ENCODE results near the gene ITPRIP. TPM values are rescaled to one million over a fixed set of nuclear protein-coding genes. Genes with fewer than 3 reads are reported as not detected.

The ITPRIP gene
- total RNA-seq, 1 experiment from 2014 or later: 12.0 TPM

DNA sequence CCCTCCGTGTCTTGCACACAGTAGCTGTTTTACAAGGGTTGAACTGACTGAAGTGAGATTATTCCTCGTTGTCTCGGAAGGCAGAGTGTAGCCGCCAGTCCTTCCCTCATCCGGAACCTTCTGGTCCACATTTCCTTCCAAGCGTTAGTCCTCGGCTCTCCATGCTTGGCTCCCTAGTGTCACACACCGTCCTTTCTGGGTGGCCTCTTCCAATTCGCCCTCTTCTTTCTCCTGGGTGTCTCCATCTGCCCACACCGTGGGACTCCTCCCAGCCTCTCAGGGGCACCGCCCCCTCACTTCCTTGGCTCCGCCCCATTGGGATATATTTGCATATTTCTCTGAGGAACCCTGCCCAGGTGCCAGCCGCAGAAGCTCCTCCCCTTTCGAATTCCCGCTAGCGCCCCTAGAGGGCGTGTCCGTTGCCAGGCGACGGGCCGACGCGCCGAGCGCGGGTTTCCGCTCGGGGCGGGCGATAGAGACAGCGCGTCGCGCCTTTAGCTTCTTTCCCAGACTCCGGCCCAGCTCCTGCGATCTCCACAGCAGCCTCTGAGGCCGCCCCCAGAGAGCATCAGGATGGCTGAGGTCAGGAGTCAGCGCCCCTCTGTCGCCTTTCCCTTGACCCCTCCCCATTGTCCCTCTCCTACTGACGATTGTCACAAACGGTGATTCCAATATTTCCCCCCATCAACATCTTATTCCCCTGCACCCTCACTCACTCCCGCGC lies 15.2 kb upstream of the ITPRIP start, which contains the start of gene CFAP58:
Gene CFAP58, plus strand, starts transcription at position 509 of the 724 bp plus-strand sequence. Its CDS starts 65 bp downstream, at position 574.
- Histone ChIP-seq H2AFZ (ENCODE audit: low read depth, low read length, poor library complexity, severe bottlenecking) (peak within 1 kb of the TSS; percentile 86), H3K4me1 (ENCODE audit: control insufficient read depth in 1 of 2, insufficient read depth in 2 of 2, low read length in 2 of 2) (peaks cover 7 to 33% of the 10 kb centered on the region in 2 experiments; a peak in 3 of 4 replicates), H3K9me2 (ENCODE audit: insufficient read depth) (no peaks in the 10 kb centered on the region), H3K4me3 (replicated peaks in 1 of 2; ENCODE audit: low read depth in 1 of 2, low read length in 2 of 2) (peak within 1 kb of the TSS; percentile 20 to 38), H3K9me3 (ENCODE audit: control insufficient read depth in 1 of 2, insufficient read depth in 1 of 2, low read depth in 1 of 2, low read length in 2 of 2) (no peaks in the 10 kb centered on the region), H3K27ac (ENCODE audit: low read depth, low read length) (no peak within 1 kb of the TSS), H3K9ac (ENCODE audit: low read length) (no peak within 1 kb of the TSS), H3K4me2 (ENCODE audit: low read length) (peak within 1 kb of the TSS; percentile 71), H3K27me3 (ENCODE audit: insufficient read depth, low read length) (no peaks in the 10 kb centered on the region; the same call in 1 of the 2 replicates), H4K20me1 (ENCODE audit: insufficient read depth) (no peaks in the 10 kb centered on the region), H3K79me2 (ENCODE audit: insufficient read depth, low read length) (no peaks in the 10 kb centered on the region), H3K36me3 (ENCODE audit: control insufficient read depth in 1 of 2, insufficient read depth in 2 of 2, low read length in 2 of 2) (no peaks in the 10 kb centered on the region)
- ChIA-PET POLR2A (interaction anchor here (1.3 to 1.6 kb wide), 4 partner anchors 15 to 233 kb away, joined by 6 to 8 read pairs (median 6); partner anchors contain the start of genes GSTO2 and ITPRIP), CTCF (interaction anchor here (0.7 to 6.5 kb wide), 23 partner anchors 14 to 445 kb away, joined by 3 to 106 read pairs (median 4); partner anchors contain the start of genes GSTO1, GSTO2 and ITPRIP), RAD21 (ENCODE audit: low non-redundant PET in 1 of 2, low total read pairs in 2 of 2, uncharacterized antibody in 2 of 2, unreplicated experiment in 2 of 2) (interaction anchor here in 1 of 2 experiments (1.1 kb wide), 1 partner anchor 47 kb away, joined by 4 read pairs; no protein-coding TSS in a partner anchor)
- peak; percentile 89 for DNase-seq (ENCODE audit: low read depth, low spot score)
- TF ChIP-seq EGR1 (IDR thresholded peaks at IDR 0.05; ENCODE audit: low read depth): peak; percentile 91
- no peak for TF ChIP-seq ZFX (IDR thresholded peaks at IDR 0.05)
- TF ChIP-seq ZNF274 (IDR thresholded peaks at IDR 0.05; ENCODE audit: low read depth, low read length): no peak
- TF ChIP-seq YY1 (IDR thresholded peaks at IDR 0.05; ENCODE audit: extremely low read depth, insufficient replicate concordance, low read depth, low read length): peak; percentile 38
- TF ChIP-seq, protein P1, sequence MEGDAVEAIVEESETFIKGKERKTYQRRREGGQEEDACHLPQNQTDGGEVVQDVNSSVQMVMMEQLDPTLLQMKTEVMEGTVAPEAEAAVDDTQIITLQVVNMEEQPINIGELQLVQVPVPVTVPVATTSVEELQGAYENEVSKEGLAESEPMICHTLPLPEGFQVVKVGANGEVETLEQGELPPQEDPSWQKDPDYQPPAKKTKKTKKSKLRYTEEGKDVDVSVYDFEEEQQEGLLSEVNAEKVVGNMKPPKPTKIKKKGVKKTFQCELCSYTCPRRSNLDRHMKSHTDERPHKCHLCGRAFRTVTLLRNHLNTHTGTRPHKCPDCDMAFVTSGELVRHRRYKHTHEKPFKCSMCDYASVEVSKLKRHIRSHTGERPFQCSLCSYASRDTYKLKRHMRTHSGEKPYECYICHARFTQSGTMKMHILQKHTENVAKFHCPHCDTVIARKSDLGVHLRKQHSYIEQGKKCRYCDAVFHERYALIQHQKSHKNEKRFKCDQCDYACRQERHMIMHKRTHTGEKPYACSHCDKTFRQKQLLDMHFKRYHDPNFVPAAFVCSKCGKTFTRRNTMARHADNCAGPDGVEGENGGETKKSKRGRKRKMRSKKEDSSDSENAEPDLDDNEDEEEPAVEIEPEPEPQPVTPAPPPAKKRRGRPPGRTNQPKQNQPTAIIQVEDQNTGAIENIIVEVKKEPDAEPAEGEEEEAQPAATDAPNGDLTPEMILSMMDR (IDR thresholded peaks at IDR 0.05 in 2 of 3, conservative IDR thresholded peaks at IDR 0.05 in 1 of 3; ENCODE audit: borderline replicate concordance in 1 of 3, insufficient read depth in 1 of 3, low read depth in 2 of 3, low read length in 2 of 3): peak; percentile 41 to 83 (median 75); a peak in 4 of 6 replicates
- peak; percentile 83 for TF ChIP-seq MAX (IDR thresholded peaks at IDR 0.05)
- TF ChIP-seq RAD21 (IDR thresholded peaks at IDR 0.05; ENCODE audit: low read depth): peak; percentile 9; the same call in 1 of the 2 replicates
- intact Hi-C loops (cut with micrococcal nuclease): loop anchor here (2.0 to 5.0 kb wide), 3 partner anchors 15 to 466 kb away; partner anchors contain the start of genes ITPRIP and SFR1
- BruUV-seq (replicated peaks): no TSS peak
- peak; percentile 97 for ATAC-seq

Measured in HCT116 (cell line).